ENCODE data around the gene ELFN1.

The ELFN1 gene

DNA sequence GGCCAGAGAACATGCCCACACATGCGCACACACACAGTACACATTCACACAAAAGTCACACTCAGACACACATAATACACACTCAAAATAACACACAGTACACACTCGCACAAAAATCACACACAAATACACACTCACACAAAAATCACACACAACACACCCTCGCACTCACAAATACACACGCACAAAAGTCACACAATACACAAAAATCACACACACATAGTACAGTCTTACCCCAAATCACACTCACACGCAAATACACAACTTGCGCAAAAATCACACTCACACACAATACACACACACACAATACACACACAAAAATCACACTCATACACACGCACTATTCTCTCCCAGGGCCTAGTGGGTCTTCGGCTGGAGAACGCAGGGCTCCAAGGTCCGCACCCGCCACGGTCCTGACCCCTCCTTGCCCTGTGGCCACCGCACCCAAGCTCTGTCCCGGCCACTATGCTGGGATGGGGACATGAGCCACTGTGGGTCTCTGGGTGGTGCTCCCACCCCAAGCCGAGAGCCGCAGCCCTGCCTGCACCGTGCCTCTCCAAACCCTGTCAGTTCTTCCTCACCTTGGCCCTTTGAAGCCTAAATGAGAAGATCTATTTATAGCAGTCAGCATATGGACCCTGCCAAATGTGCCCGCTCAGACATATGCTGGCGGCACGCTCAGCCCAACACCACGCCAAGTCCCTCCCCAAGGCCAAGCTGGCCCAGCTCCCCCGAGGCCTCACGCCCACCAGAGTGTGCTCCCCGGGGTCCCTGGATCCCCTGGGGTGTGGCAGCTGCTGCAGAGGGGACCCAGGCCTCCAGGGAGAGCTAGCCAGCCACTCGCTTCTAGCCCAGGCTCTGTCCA, 55.9 kb downstream of the ELFN1 start:
- DNase-seq (ENCODE audit: low read depth in 2 of 2): no peak

DNA sequence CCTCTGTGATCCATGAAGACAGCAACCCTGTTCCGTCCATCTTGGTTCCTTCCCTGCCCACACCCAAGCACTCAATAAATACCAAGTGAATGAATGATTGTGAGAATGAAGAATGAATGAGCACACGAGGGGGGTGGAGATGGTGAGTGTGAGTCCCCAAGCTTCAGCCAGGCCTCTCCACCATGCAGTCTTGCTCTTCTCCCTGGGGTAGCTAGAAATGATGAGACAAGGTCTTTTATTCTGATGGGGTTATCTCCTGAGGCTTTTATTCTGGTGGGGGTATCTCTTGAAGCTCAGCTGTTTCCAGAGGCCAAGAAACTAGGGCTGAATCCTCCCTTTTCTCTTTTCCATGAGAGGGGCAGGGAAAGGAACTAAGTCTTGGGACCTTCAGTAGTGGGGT, 57.0 kb downstream of the ELFN1 start:
- no peak for DNase-seq (ENCODE audit: low read depth in 2 of 2)

DNA sequence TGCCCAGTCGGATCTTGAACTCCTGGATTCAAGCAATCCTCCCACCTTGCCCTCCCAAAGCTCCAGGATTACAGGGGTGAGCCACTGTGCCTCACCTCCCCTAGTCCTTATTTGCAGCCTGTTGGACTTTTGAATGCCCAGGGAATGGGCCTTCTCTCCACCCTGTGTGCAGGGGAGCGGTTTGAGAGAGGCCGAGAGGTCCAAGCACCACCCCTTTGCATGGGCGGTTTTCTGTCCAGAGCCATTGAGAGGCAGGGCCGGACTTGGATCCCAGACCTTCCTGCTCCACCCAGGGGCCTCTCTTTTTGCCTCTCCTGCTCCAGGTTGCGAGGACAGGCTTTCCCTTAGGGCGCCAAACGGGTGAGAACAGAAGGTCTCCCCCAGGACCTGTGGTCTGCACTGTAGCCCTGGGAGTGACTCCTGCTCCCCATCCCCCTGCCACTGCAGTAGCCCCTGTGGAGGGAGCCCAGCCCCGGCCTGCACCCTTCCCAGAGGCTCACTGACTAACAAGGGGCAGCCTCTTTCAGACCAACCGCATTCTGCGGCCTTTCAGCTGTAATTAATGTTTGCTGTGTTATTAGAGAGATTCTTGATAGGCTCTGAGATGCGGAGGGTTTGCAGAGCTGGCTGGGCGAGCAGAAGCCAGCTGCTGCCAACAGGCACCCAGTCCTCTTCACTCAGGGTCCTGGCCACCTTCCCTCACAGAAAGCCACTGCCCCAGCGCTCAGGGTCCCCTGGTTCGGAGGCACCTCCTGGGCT, 57.9 kb downstream of the ELFN1 start:
- DNase-seq (ENCODE audit: low read depth in 2 of 2): no peak

DNA sequence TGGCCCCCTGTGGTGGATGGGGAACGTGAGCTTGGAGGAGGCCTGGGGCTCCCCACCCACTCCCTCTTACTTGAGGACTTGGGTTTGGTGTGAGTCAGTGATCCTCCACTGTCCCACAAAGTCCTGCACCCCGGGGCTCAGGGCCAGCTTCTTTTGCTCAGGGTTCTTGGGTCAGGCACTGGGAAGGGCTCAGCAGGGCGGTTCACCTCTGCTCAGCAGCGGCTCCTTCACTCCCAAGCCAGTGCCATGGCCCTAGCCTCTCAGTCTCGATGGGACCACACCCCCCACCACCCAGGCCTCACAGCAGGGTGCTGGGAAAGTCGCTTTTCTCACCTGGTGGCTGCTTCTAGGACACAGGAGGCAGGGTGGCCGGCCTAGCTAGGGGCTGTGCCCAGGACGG, 59.1 kb downstream of the ELFN1 start:
- DNase-seq (ENCODE audit: low read depth in 2 of 2): no peak

DNA sequence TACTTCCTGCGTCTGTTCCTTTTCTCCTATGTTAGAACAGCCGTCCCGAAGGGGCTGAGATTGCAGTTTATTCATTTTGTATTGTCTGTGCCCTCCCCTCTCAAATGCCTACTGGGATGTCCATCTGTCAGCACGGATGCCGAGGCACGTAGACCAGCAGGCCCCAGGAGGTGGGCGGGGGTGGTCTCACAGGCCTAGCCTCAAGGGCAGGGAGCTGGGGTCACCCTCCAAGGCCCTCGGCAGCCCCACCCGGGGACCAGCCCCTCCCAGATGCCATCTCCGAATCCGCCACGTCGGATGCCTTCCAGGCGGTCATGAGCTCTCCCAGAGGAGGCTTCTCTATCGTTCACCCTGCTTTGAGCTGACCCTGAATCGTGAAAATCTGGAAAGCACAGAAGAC, 59.7 kb downstream of the ELFN1 start:
- DNase-seq (ENCODE audit: low read depth in 2 of 2): no peak

DNA sequence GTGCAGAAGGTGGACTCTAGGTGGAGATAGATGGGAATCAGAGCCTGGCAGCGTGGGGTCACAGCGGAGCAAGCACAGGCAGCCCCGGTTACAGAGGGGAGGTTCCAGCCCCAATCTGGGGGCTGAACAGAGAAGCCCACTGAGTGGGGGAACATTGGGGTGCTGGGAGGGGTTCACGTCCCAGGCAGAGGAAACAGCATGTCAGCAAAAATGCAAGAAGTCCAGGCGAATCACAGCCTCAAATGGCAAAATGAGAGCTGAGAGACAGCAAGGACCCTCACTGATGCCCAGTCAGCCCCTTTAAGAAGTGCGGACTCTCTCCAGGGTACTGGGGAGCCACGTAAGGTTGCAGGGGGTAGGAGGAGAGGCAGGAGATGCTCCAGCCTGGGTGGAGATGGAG, 62.0 kb downstream of the ELFN1 start:
- DNase-seq (ENCODE audit: low read depth in 2 of 2): no peak

DNA sequence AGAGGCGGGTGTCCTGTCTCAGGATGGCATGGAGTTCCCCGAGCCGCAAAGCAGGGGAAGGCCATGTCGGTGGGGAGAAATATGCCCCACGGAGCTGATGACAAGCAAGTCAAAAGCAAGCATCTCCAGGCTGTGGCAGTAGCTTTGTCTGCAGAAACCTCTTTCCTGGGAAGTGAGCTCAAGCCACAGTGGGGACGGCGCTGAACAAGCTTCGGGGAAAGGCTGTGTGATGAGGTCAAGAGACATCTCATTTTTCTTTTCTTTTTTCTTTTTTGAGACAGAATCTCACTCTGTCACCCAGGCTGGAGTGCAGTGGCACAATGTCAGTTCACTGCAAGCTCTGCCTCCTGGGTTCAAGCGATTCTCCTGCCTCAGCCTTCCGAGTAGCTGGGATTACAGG, 62.6 kb downstream of the ELFN1 start:
- no peak for DNase-seq (ENCODE audit: low read depth in 2 of 2)

DNA sequence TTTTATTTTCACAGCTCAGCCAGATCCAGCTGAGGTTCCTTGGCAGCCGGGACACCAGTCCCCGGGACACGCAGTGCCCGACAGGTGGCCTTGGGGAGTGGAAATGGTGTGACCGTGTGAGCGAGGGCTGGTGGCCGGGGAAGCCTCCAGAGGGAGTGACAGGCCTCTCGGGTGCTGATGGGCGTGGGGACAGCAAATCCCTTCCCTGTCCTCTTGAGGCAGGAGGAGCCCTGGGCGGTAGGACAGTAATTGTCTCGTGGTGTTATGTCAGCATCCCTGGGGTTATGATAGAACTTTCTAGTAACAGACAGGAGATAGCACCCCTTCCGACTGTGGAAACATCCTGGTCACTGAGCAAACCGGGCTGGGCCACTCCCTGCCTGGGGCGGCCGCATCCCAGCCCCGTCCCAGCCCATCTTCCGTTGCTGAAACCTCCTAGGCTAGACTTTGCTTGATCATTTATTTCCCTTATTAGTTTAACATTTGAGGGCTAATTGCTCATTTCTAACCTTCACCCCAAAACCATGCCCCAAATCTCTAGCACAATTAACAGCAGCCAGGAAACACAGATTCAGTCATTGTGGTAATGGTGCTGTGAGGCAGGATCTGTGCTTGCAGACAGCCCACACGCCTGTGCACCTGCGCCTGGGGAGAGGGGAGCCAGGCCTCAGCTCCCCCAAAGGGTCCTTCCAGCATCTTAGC, 63.3 kb downstream of the ELFN1 start:
- no peak for DNase-seq (ENCODE audit: low read depth in 2 of 2)

DNA sequence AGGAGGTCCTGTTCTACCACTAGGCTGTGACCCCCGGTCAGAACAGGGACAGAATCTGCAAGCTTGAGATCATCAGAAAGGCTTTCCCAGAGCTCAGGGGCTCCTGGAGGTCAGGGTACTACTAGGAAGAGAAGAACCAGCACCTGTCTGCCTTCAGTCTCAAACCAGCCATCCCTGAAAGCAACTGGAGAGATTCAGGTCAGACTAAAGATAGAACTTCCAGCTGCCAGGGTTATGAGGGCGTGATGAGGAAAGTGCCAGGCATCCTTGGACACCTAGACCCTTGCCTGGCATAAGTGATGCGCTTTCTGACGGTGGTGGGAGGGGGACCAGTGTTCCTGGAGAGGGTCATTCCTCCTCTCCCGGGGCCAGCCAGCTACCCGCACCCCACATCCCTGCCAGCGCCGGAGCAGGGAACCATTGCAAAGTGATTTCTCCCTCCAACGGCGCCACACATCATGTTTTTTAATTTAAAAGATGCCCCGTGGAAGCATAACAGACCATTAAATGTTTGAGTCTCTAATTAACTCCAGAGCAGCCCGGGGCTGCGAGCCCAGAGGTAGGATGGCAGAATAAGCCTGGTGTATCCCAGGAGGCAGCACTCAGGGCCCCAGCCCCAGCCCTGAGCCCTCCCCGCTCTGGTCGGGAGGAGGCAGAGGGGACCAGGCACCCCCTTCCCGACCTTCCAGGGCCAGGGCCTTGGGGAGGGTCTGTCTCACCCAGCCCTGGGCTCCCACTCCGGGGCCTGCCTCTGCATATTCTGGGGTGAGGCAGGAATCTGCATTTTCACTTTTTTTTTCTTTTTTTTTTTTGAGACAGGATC, 64.0 kb downstream of the ELFN1 start:
- no peak for DNase-seq (ENCODE audit: low read depth in 2 of 2)

DNA sequence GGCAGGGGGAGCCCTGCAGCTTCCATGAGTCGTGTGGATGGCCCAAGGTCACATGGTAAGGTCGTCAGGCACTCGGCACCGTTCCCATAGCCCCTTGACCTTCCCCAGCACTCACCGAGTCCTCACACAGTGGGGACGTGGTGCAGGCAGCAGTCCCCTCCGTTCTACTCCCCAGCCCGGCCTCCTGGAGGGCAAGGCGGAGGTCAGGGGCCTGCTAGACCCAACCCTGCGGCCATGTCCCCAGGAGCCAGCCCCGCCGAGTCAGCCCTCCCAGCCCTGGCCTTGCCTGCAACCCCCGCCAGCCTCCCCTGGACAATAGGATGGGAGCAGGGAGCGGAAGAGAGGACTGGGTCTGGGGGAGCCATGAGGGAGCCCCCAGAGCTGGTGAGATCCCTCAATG, 65.2 kb downstream of the ELFN1 start:
- no peak for DNase-seq (ENCODE audit: low read depth in 2 of 2)

DNA sequence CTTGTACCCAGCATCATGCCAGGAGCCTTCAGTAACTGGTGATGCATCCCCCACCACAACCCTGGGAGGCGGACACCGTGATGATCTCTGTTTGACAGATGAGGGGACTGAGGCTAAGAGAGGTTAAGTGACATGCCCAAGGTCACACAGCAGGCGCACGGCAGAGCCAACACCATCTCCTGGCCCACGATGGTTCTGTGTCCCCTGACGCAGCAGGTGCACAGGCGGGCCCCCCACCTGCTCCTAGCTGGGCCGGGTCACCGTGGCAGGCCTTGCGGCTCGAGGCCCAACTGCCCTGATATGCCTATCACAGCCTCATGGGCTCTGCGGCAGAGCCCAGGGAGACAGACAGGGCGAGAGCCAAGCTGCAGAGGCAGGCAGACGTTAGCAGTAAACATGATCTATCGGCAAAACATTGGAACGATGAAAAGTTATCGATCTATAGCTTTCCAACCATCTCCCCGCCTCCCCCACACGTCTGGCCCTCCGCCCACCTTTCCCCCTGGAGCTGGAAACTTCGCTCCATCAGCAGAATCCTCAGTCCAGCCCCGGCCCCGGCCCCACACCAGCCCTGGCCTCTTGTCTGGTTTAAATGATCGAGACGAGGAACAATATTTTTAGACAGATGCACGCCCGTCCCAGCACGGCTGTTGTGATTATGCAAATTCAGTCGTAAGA, 65.9 kb downstream of the ELFN1 start:
- DNase-seq (ENCODE audit: low read depth in 2 of 2): no peak

DNA sequence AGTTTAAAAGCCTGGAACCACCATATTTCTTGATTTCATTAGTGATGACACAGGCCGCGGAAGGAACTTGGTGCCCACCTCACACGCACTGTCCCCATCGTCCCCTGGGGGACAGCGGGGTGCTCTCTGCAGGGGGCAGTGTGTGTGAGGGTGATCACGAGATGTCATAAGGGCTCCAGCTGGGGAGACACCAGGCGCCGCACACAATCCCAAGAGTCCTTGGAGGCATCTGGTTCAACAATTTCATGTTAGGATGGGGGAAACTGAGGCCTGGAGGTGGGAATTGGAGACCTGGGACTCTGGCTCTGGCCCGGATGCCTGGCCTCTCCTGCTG, 66.4 kb downstream of the ELFN1 start:
- no peak for DNase-seq (ENCODE audit: low read depth in 2 of 2)

DNA sequence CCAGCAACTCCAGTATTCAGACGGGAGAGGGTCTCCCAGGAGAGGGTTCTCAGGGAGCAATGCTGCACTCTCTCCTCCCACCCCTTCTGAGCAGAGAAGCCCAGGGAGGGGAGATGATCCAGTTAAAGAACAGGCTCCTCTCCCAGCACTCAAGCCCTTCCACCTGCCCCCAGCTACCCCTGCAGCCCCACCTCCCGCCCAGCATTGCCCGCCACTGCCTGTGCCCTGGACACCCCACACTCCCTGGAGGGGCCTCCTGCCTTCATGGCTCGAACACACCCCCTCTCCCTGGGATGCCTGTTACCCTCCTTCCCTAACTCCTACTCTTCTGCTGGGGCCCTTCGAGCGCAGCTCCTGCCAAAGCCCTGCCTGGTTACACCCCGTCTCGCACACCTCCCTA, 66.8 kb downstream of the ELFN1 start:
- DNase-seq (ENCODE audit: low read depth in 2 of 2): no peak

DNA sequence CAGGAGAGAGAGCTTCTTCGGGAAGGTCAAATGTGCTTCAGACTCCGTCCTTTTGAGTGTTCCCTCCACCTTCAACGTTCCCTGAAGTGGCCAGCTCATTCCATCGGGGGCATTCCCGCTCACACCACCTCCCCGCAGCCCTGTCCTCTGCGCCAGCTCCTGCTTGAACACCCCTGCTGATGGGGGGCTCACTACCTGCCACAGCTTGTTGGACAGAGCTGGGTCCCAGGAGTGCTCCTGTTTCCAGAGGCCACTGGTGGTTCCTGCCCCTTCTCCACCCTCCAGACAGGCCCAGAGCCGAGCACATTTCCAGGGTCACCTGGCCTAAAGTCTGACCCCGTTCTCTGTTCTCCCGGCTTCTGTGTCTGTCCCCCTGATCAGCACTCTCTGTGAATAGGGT, 67.4 kb downstream of the ELFN1 start:
- DNase-seq (ENCODE audit: low read depth in 2 of 2): no peak

DNA sequence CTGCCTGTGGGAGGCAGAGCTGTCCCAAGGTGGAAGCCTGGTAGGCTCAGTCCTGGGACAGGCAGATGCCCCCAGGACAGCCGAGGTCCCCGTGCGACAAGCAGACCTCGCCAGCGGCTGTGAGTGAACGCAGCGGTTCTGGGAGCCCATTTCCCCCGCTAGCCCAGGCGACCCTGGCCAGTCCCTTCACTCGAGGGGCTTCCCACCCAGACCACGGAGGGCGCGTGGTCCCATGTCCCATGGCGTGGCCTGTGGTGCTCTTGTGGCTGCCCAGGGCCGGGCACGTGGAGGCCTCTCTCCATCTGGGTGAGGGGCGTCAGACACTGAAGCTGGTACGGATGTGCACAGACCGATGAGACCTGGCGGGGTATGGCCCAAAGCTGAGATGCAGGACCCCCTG, 67.9 kb downstream of the ELFN1 start:
- DNase-seq (ENCODE audit: low read depth in 2 of 2): no peak

DNA sequence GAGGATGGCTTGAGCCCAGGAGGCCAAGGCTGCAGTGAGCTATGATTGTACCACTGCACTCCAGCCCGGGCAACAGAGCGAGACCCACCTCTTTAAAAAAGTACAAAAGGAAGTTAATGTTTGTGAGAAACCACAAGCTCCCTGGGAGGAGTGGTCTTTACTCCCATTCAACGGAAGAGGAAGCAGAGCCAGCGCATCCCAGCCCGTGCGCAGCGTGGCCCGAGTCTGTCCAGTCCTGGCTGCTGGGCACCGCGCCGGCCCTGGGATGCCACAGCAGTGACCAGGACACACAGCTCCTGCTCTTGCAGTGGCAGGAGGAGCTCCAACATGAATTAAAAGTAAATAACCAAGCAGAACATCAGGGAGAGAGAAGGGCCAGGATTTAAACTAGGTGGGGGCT, 68.4 kb downstream of the ELFN1 start:
- DNase-seq (ENCODE audit: low read depth in 2 of 2): no peak

DNA sequence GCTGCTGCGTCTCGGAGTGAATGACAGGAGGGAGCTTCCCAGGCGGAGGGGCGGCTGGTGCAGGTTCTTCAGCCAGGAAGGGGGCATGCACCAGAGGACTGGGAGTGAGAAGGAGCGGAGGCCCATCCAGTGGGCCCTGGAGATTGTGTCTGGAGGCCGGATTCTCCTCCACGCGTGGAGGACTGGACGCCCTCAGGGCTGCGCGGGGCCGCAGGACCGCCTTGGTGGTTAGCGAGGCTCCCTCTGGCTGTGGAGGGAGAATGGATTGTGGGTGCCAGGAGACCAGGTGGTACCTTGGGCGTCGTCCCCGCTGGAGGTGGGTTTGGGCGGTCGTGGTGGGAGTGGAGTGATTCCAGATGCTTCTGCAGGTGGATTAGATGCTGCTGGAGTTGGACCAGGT, 68.9 kb downstream of the ELFN1 start:
- no peak for DNase-seq (ENCODE audit: low read depth in 2 of 2)

DNA sequence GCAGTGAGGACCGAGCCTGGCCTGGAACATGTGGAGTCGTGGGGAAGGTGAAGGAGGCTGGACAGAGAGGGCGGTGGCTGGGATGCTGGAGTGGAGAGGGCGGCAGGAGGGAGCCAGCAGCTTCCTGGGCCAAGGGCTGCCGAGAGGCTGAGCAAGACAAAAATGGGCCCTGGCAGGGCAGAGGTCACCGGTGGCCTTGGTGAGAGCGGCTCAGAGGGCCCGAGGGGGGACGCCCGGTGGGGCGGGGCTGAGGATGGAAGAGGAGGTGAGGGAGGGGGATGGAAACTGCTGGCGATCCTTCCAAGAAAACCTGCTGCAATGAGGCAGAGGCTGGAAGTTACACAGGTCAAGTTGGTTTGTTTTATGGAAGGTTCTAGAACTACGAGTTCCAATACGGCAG, 69.5 kb downstream of the ELFN1 start:
- DNase-seq (ENCODE audit: low read depth in 2 of 2): no peak

DNA sequence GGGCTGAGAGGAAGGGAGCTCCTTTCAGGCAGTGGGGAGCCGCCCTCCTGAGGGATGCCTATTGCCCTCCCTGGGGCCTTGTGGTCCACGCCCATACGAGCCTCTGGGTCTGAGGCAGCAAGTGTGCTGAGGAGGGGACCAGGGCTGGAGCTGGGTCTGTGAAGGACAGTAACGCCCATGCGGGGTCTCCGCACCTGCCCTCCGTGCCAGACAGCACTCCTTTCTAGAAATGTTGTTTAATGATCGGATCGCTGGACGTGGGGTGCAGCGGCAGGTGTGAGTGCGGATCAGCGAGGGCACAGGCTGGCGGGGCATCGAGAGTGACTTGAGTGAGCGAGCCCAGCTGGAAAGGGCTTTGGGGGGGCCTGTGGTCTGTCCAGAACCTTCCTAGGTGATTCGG, 70.1 kb downstream of the ELFN1 start:
- no peak for DNase-seq (ENCODE audit: low read depth in 2 of 2)

DNA sequence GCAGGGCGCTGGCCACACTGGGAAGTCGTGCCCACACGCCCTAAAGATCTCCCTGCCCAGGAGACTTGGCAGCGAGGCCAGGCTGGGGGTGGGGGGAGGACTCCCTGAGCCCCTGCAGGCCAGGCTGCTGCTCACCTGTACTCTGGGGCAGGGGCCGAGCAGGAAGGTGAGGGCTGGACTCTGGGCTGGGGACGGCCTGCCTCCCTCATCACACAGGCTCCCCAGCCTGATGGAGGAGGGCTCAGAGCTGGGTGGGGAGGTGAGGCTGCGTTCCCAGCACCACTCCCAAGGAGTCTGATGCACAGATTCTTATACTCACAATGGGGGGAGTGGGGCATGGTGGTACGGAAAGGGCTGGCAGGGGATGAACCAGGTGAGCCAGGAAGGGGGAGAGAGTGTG, 71.2 kb downstream of the ELFN1 start:
- no peak for DNase-seq (ENCODE audit: low read depth in 2 of 2)

DNA sequence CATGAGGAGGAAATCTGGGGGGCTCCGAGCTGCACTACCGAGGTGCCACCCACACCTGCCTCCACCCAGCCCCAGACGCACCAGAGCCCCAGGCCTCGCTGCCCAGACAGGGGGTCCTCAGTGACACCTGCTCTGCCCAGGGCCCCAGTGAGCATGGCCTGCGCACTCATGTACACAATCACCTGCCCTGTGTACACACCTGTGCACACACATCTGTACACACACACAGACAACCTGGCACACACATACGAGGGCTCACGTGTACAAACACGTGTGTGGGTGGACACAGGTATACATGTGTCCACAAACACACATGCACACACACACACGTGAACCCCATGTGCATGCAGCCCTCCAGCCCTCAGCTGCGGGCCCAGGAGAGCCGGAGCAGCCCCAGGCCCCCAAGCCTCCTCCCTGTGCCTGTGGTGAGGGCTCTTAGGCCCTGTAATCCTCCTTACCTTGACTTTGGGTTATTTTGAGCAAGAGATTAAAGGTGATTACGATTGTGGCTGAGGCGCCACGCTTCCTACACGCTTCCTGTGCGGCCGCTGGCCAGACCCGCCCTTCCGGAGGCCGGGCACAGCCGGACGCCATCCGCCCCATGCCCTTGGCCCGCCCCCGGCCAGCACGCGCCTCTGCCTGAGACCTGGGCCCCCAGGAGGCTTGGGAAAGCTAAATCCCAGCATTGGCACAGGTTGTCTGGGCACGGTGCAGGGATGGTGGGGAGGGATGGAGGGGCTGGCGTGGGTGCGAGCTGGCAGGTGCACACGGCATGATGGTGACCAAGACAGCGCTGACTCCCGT, 71.9 kb downstream of the ELFN1 start:
- no peak for DNase-seq (ENCODE audit: low read depth in 2 of 2)

All from fibroblast of skin of left biceps (primary cell).